GM10266 (cell line): Measurements from ENCODE around the gene ST6GALNAC4.
A peak's percentile ranks its signal among the peaks of the same experiment; 100 is the strongest.

Experiments used
- DNase-seq: peaks from one replicate; pipeline ENCODE4 v3.0.0; 2012; ENCODE audit errors: extremely low spot score
- CTCF ChIP-seq: IDR thresholded peaks from 2 replicates; pipeline ENCODE4 v1.5.1; 2012; ENCODE audit warnings: mild to moderate bottlenecking, low read depth; ENCODE audit not compliant: control insufficient read depth, insufficient read depth; ENCODE audit errors: missing control alignments

ST6GALNAC4 gene

GRCh38 chr9:127934986-127935385 is 18.1 kb upstream of the ST6GALNAC4 start:
- TF ChIP-seq CTCF = no peak
- DNase-seq = no peak

GRCh38 chr9:127934248-127934647 is 17.4 kb upstream of the ST6GALNAC4 start:
- TF ChIP-seq CTCF = no peak
- DNase-seq = no peak

- TF ChIP-seq CTCF = no peak
- DNase-seq = peak; percentile 62
Measured at GRCh38 chr9:127931092-127931881, 14.4 kb upstream of the ST6GALNAC4 start.

GRCh38 chr9:127930231-127931091 is 13.6 kb upstream of the ST6GALNAC4 start, which contains the start of gene PIP5KL1:
Gene PIP5KL1 (minus strand): TSS chr9:127930777. CDS start chr9:127930752, 25 bp downstream.
- DNase-seq = peak; percentile 93
- TF ChIP-seq CTCF = peak; percentile 8

GRCh38 chr9:127929625-127929979 is 12.8 kb upstream of the ST6GALNAC4 start:
- no peak for DNase-seq
- TF ChIP-seq CTCF = no peak

GRCh38 chr9:127928676-127929624 is 12.1 kb upstream of the ST6GALNAC4 start:
- DNase-seq = no peak

More at GRCh38 chr9:127928676-127929624, 12.1 kb upstream of the ST6GALNAC4 start:
- no peak for TF ChIP-seq CTCF
